HG02798 (cell line): ENCODE results near the gene KRTAP10-3.
"Not testable (repeated sequence)": the region's sequence is repeated elsewhere in the genome, so short reads cannot be mapped to it uniquely, and the experiment has no call there.

Experiments
- ATAC-seq: cut with Tn5 transposase; IDR thresholded peaks from one replicate; pipeline ENCODE4 v1.9.1; 2021; ENCODE audit warnings: mild to moderate bottlenecking; ENCODE audit not compliant: unreplicated experiment, poor library complexity

KRTAP10-3 gene

GRCh38 chr21:44558695-44559094 lies at the start of gene KRTAP10-3:
TSS of gene KRTAP10-3 (minus strand) at chr21:44558795. CDS start at chr21:44558715, 80 bp downstream.
- ATAC-seq: no peak

DNA sequence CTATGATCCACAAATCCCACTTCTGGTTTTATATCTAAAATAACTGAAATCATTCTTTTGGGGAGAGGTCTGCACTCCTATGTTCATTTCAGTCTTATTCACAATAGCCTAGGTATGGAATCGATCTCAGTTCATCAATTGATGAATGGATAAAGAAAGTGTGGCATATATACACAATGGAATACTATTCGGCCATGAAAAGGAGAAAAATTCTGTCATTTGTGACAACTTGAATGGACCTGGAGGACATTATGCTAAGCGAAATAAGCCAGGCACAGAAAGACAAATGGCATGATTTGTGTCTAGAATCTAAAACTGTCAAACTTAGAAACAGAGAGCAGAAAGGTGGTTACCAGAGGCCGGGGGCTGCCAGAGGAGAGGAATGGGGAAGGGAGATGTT lies 47.9 kb upstream of the KRTAP10-3 start:
- ATAC-seq: no peak

GRCh38 chr21:44603911-44604310 lies 45.3 kb upstream of the KRTAP10-3 start:
- ATAC-seq: no peak

DNA sequence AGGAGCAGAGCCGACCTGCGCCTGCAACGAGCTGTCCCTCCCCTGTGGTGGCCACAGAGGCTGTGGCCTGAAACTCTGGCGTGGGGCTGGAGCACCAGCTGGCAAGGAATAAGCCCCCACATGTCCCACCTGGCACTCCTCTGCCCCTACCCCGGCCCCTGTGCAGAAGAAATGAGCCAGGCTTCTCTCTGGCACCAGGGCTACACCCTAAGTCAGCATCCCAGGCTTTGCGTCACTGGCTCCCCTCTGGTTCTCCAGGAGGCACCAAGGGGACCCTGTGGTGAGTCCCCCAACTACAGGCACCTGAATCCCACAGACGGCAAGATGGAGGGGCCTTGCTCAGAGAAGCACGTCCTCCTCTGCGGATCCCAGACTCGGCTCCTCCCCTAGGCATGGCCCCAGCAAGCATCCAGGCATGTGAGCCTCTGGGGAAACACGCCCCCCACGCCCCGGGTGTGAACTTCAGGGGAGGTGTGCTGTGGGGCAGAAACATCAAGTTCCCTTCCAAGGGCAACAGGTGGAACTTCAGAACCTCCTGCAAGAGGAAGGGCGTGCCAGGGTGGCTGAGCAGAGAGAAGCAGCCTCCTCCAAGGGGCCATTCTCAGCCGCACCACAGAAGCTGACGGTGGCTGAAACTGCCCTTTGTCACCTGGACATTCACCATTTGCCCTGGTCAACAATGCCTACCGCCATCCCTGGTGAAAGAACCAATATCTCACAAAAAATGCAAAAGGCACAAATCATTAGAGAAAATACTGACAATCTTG lies 44.7 kb upstream of the KRTAP10-3 start:
- ATAC-seq: no peak

DNA sequence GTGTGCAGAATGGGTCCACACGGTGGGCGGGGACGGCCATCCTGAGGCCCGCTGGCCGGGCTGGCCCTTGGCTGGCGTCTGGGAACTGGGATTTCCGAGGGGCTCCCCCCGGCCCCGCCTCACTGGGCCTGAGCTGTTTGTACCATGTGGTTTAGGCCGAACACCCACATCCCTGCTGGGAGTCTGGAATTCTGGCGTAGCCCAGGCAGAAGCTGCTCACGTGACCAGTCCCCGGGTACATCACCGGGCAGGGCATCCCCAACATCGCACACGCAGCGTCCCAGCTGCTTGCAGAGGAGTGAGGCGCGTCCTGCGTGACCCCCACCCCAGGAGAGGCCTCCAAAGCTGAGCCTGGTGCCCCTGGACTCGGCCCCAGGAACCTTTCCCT lies 43.9 kb upstream of the KRTAP10-3 start:
- ATAC-seq: no peak

DNA sequence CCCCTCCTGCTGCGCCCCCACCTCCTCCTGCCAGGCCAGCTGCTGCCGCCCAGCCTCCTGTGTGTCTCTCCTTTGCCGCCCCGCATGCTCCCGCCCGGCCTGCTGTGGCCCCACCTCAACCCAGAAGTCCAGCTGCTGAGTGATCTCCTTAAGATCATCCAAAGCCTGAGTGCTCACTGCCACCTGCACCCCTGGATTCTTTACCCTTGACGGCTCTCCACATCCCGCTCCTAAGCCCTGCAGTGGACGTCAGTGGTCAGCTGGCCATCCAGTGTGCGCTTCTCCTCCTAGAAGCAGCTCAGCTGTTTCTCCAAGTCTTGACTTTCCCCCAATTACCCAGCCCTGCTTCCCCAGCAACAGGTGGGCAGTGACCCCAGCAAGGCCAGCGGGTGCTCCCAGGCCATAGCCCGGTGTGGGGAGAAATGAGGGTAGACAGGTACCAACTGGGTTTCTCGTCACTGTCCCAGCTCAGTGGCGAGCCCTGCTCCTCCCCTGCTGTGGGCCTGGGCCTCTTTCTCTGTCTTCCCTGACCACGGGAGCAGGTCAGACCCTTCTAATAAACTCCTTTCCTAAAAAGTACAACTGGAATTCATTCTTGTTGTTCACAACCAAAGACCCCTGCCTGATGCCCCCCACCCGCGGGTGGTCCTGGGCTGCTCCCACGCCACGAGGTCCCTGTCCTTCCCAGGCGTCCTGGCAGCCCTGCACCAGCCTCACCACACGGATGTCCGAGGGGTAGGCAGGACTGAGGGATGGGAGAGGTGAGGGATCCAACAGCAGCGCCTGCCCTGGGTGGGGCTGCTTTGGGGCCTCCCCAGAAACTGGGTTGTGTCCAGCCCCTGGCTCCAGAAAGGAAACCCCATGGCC lies 43.2 kb upstream of the KRTAP10-3 start:
- ATAC-seq: no peak

GRCh38 chr21:44601091-44601490 lies 42.5 kb upstream of the KRTAP10-3 start:
- not testable (repeated sequence) for ATAC-seq

- ATAC-seq: not testable (repeated sequence)
Measured at GRCh38 chr21:44600118-44600978, 41.8 kb upstream of the KRTAP10-3 start, which contains the start of gene KRTAP10-7. TSS of gene KRTAP10-7 (plus strand) at chr21:44600597. CDS start at chr21:44600622, 25 bp downstream.

DNA sequence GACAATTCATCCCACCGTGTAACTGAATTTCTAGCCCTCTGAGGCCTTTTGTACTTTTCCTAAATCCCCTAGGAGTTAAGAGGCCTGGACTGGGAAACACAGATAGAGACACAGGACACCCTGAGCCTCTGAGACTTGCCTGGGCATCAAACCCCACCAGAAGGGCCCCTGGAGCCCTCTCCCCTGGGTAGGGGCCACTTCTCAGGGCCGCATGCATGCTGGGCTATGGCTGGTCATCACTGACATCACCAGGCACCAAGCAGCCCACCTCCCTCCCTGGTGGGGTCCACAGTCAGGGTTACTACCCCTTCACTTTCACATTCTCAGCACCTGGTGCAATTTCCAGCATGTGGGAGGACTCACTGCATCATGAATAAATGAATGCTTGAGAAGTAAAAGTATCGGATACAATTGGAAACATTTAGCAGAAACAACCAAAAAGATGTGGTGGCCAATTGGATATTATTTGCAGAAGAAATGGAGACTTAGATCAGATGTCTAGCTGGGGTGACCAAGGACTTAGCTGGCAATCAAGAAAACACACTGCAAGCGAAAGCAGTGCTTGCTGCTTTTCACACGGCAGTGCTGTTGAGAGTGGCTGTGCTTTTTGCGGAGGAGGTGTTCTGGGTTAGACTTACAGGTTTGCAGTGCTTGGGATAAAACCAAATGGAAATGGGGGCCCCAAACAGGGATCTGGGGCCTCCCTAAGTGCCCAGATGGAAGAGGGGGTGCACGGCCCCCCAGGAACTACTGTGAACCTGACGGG lies 40.9 kb upstream of the KRTAP10-3 start:
- no peak for ATAC-seq

DNA sequence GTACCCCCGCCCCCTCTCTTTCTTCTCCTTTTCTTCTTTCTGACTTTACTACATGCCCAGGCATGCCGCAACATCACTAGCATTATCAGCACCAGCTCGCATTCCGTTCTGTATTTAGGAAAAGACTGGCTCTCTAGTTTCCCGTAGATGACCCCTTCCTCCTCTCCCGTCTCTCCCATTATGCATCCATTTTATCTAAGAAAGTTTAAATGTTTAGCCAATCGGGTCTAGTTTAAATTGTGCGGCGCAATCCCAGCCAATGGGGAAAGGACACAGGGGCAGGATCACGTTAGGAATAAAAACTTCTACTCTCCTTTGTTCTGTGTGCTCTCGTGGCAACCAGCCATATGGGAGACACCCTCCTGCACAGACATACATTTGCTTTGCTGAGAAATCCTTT lies 39.5 kb upstream of the KRTAP10-3 start:
- no peak for ATAC-seq

DNA sequence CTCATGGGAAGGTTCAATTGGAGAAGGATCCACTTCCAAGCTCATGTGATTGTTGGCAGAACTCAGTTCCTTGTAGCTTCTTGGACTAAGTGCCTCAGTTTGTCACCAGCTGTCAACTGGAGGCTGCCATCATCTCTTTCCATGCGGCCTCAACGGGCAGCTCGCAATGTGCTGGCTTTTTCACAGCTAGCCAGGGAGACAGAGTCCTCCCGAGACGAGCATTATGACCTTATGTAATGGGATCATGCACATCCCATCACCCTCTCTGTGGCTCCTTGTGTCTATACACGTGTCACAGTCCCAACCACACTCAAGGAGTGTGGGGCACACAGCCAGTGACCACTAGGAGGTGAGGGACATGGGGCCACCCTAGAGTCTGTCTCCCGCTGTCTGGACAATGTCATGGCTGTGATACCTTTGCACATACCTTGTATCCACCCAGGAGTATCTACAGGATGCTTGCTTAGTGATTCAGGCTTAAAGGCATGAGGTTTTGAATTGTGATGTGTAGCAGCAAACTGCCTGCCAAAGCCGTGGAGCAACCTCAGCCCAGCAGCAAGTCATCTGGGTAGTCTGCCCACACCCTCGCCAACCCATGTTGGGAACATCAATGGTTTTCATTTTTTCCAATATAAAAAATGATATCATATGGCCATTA lies 37.6 kb upstream of the KRTAP10-3 start:
- ATAC-seq: no peak

GRCh38 chr21:44595524-44595923 lies 36.9 kb upstream of the KRTAP10-3 start:
- no peak for ATAC-seq

DNA sequence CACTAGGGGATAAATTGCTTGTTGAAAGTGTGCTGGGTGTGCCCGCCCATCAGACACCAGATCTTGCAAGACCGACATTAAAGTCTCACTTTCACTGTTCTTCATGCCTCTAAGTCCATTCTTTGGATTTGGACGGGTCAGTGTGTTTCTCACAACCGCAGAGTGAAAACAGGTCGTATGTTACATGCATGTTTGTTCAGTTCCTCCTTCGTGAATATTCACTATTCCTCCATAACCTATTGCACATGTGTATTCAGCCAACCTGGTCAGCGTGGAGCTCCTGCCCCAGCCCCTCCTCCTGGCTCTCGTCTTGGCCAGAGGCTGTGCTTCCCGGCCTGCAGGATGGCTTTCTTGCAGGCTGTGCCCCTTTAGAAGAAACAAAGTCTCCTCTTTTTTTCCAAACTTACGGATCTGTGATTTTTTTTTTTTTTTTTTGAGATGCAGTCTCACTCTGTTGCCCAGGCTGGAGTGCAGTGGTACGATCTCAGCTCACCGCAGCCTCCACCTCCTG lies 35.9 kb upstream of the KRTAP10-3 start:
- no peak for ATAC-seq

GRCh38 chr21:44593598-44594405 lies 35.2 kb upstream of the KRTAP10-3 start:
- ATAC-seq: no peak

DNA sequence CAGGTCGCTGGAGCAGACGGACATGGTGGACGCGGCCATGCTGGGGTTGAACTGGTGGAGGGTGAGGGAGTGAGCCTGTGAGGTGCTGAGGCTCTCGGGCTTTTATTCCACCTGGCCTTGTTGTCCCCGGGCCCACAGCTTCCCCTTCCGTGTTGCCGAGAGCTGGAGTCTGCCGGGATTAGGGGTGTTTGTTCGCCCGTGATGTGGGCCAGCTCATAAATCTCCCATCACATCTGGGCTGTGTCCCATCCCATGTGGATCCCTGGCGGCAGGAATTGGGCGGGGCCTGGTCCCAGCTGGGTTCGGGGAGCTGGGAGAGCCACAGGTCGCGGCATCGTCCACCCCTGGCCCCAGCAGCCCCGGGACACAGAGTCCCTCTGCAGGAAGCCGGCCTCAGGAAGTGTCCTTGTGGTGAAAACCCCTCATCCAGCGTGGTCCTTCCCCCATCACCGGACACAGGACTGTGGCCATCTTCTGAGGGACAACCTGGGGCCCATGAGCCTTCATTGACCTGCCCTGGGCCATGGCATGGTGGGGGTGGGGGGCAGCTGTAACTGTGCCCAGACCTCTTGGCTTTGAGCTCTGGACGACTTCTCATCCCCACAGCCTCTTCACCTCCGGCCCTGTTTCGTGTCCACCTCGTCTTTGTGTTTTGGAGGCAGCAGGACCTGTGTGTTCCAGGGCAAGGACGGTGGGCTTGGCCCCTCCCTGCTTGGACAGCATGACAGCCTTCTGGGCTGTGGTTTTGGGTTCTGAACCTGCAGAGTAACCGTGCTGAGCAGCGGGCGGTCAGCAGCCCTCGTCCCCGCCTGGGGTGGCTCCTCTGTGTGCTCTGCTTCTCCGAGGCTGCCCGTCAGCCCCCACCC lies 34.1 kb upstream of the KRTAP10-3 start, which contains the start of gene KRTAP10-6:
TSS of gene KRTAP10-6 (minus strand) at position 60 of the 866 bp plus-strand sequence. CDS start at position 39, 21 bp downstream.
- no peak for ATAC-seq

GRCh38 chr21:44591801-44592130 lies 33.2 kb upstream of the KRTAP10-3 start:
- not testable (repeated sequence) for ATAC-seq
